ENCODE data around the gene CRYL1. TPM values are rescaled to one million over a fixed set of nuclear protein-coding genes. Genes with fewer than 3 reads are reported as not detected.
"Not testable (repeated sequence)": the region's sequence is repeated elsewhere in the genome, so short reads cannot be mapped to it uniquely, and the experiment has no call there.

The CRYL1 gene
- total RNA-seq, 1 donor from 2014 or later, result 62.9 TPM

GRCh38 chr13:20456737-20457136 is 68.9 kb downstream of the CRYL1 start:
- no peak for DNase-seq (ENCODE audit: low spot score)

GRCh38 chr13:20451397-20451796 is 74.3 kb downstream of the CRYL1 start:
- no peak for DNase-seq (ENCODE audit: low spot score)

GRCh38 chr13:20448470-20448869 is 77.2 kb downstream of the CRYL1 start:
- DNase-seq (ENCODE audit: low spot score), result no peak

GRCh38 chr13:20446900-20447299 is 78.8 kb downstream of the CRYL1 start:
- DNase-seq (ENCODE audit: low spot score), result no peak

- DNase-seq (ENCODE audit: low spot score), result no peak
Observed at GRCh38 chr13:20446405-20446804, 79.3 kb downstream of the CRYL1 start.

- DNase-seq (ENCODE audit: low spot score), result no peak
Observed at GRCh38 chr13:20442798-20443381, 82.8 kb downstream of the CRYL1 start.

GRCh38 chr13:20442375-20442774 is 83.3 kb downstream of the CRYL1 start:
- no peak for DNase-seq (ENCODE audit: low spot score)

GRCh38 chr13:20441879-20442278 is 83.8 kb downstream of the CRYL1 start:
- DNase-seq (ENCODE audit: low spot score), result no peak

- DNase-seq (ENCODE audit: low spot score), result no peak
Observed at GRCh38 chr13:20441056-20441455, 84.6 kb downstream of the CRYL1 start.

- DNase-seq (ENCODE audit: low spot score), result no peak
Observed at GRCh38 chr13:20439261-20439660, 86.4 kb downstream of the CRYL1 start.

GRCh38 chr13:20438801-20439200 is 86.9 kb downstream of the CRYL1 start:
- no peak for DNase-seq (ENCODE audit: low spot score)

- DNase-seq (ENCODE audit: low spot score), result no peak
Observed at GRCh38 chr13:20436505-20436904, 89.2 kb downstream of the CRYL1 start.

GRCh38 chr13:20435616-20436368 is 89.9 kb downstream of the CRYL1 start:
- DNase-seq (ENCODE audit: low spot score), result no peak

GRCh38 chr13:20434210-20434609 is 91.4 kb downstream of the CRYL1 start:
- DNase-seq (ENCODE audit: low spot score), result not testable (repeated sequence)

GRCh38 chr13:20431687-20432384 is 93.8 kb downstream of the CRYL1 start:
- no peak for DNase-seq (ENCODE audit: low spot score)

GRCh38 chr13:20431080-20431479 is 94.6 kb downstream of the CRYL1 start:
- no peak for DNase-seq (ENCODE audit: low spot score)

GRCh38 chr13:20430296-20430695 is 95.4 kb downstream of the CRYL1 start:
- no peak for DNase-seq (ENCODE audit: low spot score)

- no peak for DNase-seq (ENCODE audit: low spot score)
Observed at GRCh38 chr13:20429682-20430081, 96.0 kb downstream of the CRYL1 start.

- DNase-seq (ENCODE audit: low spot score), result no peak
Observed at GRCh38 chr13:20428666-20429644, 96.7 kb downstream of the CRYL1 start.

- no peak for DNase-seq (ENCODE audit: low spot score)
Observed at GRCh38 chr13:20426766-20427448, 98.8 kb downstream of the CRYL1 start.

- DNase-seq (ENCODE audit: low spot score), result no peak
Observed at GRCh38 chr13:20425819-20426219, 99.8 kb downstream of the CRYL1 start.

Data from mucosa of gallbladder (tissue), 1 donor.